ENCODE data around the gene LRRTM2. TPM values are rescaled to one million over a fixed set of nuclear protein-coding genes. Genes with fewer than 3 reads are reported as not detected.

Gene LRRTM2
- total RNA-seq, 4 donors from 2014 or later: under 0.01 to 0.87 (median 0.31) TPM

DNA sequence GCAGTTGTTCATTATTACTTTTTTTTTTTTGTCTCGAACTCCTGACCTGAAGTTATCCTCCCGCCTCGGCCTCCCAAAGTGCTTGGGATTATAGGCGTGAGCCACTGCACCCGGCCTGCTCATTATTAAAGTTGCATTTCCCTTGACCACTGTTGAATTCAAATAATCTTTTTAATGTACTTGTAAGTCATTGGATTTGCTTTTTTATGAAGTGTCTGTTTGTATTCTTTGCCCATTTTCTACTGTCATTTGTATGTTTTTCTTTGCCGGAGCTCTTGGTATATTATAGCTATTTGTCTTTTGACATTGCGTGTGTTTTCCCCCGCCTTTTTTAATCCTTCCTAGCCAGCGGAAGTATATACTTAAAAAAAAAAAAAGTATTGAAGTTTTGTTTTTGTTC is 22.0 kb downstream of the LRRTM2 start:
- H3K9me3 ChIP-seq: no peaks in the 10 kb centered on the region
- no peak for ATAC-seq
- H3K4me3 ChIP-seq: no peak overlapping the region
- no peaks in the 10 kb centered on the region for H3K27me3 ChIP-seq
- H3K27ac ChIP-seq: no peak overlapping the region
- 74 to 81% methylated on average over 8 of the region's 9 CpGs for WGBS, 2 donors (ENCODE audit: low coverage in 1 of 2)
- H3K36me3 ChIP-seq: no peaks in the 10 kb centered on the region
- TF ChIP-seq EP300 (IDR thresholded peaks at IDR 0.05): no peak
- TF ChIP-seq POLR2A (IDR thresholded peaks at IDR 0.05): no peak
- TF ChIP-seq, protein P1, sequence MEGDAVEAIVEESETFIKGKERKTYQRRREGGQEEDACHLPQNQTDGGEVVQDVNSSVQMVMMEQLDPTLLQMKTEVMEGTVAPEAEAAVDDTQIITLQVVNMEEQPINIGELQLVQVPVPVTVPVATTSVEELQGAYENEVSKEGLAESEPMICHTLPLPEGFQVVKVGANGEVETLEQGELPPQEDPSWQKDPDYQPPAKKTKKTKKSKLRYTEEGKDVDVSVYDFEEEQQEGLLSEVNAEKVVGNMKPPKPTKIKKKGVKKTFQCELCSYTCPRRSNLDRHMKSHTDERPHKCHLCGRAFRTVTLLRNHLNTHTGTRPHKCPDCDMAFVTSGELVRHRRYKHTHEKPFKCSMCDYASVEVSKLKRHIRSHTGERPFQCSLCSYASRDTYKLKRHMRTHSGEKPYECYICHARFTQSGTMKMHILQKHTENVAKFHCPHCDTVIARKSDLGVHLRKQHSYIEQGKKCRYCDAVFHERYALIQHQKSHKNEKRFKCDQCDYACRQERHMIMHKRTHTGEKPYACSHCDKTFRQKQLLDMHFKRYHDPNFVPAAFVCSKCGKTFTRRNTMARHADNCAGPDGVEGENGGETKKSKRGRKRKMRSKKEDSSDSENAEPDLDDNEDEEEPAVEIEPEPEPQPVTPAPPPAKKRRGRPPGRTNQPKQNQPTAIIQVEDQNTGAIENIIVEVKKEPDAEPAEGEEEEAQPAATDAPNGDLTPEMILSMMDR (IDR thresholded peaks at IDR 0.05): no peak
- TF ChIP-seq POLR2AphosphoS5 (IDR thresholded peaks at IDR 0.05): no peak
- peaks cover 0 to 31% (median 6%) of the 10 kb centered on the region in 3 donors for H3K4me1 ChIP-seq

DNA sequence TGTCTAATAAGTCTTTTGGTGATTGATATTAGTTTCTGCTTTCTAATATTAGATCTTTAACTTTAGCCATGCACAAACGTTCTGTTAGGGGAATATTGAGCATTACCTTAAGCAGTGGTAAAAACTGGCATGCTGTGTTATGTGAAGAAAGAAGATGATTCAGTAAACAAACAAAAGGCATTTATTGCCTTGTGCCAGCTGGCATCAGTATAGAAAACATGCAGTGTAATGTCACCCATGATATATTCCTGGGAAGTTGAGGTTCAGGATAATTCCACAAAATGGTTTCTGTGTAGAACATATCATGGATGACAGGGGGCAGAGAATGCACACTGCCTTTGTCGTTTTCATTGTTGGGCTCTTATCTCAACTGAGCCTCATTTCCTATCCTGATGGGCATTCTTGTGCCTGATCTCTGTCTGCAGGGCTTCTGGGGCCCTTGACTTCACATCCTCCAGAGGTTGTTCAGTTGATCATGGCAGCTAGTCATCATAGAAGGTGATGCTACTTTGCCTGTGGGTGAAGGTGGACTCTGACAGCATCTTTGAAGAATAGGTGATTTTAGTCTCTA is 24.2 kb downstream of the LRRTM2 start:
- ATAC-seq: no peak
- Histone ChIP-seq H3K4me1 (peaks cover 0 to 51% (median 6%) of the 10 kb centered on the region in 3 donors), H3K36me3 (no peaks in the 10 kb centered on the region), H3K9me3 (no peaks in the 10 kb centered on the region), H3K27me3 (no peaks in the 10 kb centered on the region), H3K27ac (no peak overlapping the region), H3K4me3 (no peak overlapping the region)
- 38 to 60% methylated on average over 2 of the region's 2 CpGs for WGBS, 2 donors (ENCODE audit: low coverage in 1 of 2)
- TF ChIP-seq POLR2A (IDR thresholded peaks at IDR 0.05) (no peak), POLR2AphosphoS5 (IDR thresholded peaks at IDR 0.05) (no peak), EP300 (IDR thresholded peaks at IDR 0.05) (no peak)
- TF ChIP-seq, protein P1 (IDR thresholded peaks at IDR 0.05): no peak

DNA sequence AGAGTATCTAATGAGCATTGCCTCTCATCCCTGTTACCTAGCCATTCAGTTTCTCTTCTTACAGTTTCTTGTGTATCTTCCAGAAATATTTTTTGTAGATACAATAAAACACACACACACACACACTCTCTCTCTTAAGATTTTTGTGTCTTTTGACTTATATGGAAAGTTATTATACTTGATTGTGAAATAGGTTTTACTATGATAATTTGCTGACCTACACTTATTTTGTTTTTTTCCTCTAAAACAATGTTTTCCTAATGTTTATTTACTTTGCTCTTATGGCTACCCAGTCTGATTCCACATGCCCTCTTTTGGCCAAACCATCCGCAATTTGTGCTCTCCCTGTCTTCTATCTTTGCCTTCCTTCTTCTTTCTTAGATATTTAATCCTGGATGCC is 25.3 kb downstream of the LRRTM2 start:
- no peaks in the 10 kb centered on the region for H3K27me3 ChIP-seq
- H3K4me1 ChIP-seq: peaks cover 0 to 61% (median 13%) of the 10 kb centered on the region in 3 donors
- no peak for ATAC-seq
- H3K9me3 ChIP-seq: no peaks in the 10 kb centered on the region
- TF ChIP-seq EP300 (IDR thresholded peaks at IDR 0.05): no peak
- TF ChIP-seq, protein P1 (IDR thresholded peaks at IDR 0.05): no peak
- TF ChIP-seq POLR2AphosphoS5 (IDR thresholded peaks at IDR 0.05): no peak
- no peak for TF ChIP-seq POLR2A (IDR thresholded peaks at IDR 0.05)
- WGBS, 2 donors (ENCODE audit: low coverage in 1 of 2): 40 to 69% methylated on average over 1 of the region's 1 CpG
- H3K36me3 ChIP-seq: no peaks in the 10 kb centered on the region
- H3K4me3 ChIP-seq: no peak overlapping the region
- no peak overlapping the region for H3K27ac ChIP-seq

DNA sequence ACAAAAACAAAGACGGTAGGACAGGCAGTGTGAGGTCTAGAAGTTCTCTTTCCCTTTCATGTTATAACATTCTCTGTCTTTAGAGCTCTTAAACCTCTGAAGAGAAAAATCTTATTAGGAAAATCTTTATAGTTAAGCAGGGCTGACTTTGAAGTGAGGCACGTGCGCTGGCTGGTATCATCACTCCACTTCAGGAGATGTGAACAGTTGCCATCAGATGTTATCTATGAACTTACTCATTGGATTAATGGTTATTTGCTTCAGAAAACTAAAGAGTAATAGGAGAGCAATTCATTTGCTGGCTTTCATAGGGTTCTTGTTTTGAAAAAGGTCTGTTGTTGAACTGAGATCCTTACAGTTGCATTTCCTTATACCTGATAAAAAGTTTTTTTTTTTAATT is 25.7 kb downstream of the LRRTM2 start:
- ATAC-seq: no peak
- 38 to 51% methylated on average over 2 to 3 of the region's 3 CpGs for WGBS, 2 donors (ENCODE audit: low coverage in 1 of 2)
- H3K27ac ChIP-seq: no peak overlapping the region

DNA sequence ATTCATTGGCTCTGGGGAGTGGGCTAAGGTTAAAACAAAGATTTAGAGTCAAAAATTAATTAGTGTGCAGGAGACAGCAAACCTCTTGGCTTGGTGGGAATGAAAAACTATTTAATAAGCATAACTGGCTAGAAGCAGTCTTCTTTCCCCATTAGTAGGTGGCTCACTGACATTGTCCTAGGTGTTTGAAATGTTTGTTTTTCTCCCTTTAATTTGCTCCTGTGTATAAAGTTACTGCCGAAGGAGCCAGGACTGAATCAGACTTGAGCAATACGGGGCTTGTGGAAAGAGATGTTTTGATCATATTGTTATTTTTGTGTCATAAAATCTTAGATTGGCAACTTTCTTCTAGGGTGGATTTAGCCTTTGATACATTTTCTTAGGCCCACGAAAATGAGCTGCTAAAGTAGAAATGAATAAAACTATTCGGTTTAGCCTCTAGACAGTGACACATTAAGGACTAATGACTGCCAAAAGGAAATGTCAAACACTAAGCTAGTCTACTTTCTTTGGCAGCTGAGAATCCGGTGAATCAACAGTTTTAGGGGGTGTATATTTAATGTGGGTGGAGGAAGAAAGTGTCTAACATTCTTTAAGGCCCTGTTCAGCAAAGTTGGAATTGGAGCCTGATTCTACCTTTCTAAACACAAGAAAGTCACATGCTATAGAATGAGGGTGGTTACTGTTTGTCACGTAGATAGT is 30.2 kb downstream of the LRRTM2 start:
- no peaks in the 10 kb centered on the region for H3K36me3 ChIP-seq
- H3K4me1 ChIP-seq: peaks cover 19 to 96% (median 39%) of the 10 kb centered on the region in 3 donors
- WGBS, 2 donors (ENCODE audit: low coverage in 1 of 2): 12 to 15% methylated on average over 6 of the region's 6 CpGs
- TF ChIP-seq EP300 (IDR thresholded peaks at IDR 0.05): no peak
- TF ChIP-seq POLR2AphosphoS5 (IDR thresholded peaks at IDR 0.05): peak; percentile 55
- TF ChIP-seq, protein P1 (IDR thresholded peaks at IDR 0.05): no peak
- H3K9me3 ChIP-seq: no peaks in the 10 kb centered on the region
- H3K27ac ChIP-seq: peak overlapping the region; percentile 43 to 71 (median 54)
- no peak overlapping the region for H3K4me3 ChIP-seq
- peak; percentile 48 for ATAC-seq
- H3K27me3 ChIP-seq: no peaks in the 10 kb centered on the region

More for the DNA sequence above, 25.7 kb downstream of the LRRTM2 start:
- H3K4me3 ChIP-seq: no peak overlapping the region
- H3K9me3 ChIP-seq: no peaks in the 10 kb centered on the region
- no peak for TF ChIP-seq POLR2A (IDR thresholded peaks at IDR 0.05)
- no peaks in the 10 kb centered on the region for H3K27me3 ChIP-seq
- no peaks in the 10 kb centered on the region for H3K36me3 ChIP-seq
- H3K4me1 ChIP-seq: peaks cover 4 to 66% (median 17%) of the 10 kb centered on the region in 3 donors

Data from gastroesophageal sphincter (tissue), 4 donors.